ENCODE measurements around the gene CKAP5.
"Not testable (repeated sequence)": the region's sequence is repeated elsewhere in the genome, so short reads cannot be mapped to it uniquely, and the experiment has no call there.

Gene CKAP5

DNA sequence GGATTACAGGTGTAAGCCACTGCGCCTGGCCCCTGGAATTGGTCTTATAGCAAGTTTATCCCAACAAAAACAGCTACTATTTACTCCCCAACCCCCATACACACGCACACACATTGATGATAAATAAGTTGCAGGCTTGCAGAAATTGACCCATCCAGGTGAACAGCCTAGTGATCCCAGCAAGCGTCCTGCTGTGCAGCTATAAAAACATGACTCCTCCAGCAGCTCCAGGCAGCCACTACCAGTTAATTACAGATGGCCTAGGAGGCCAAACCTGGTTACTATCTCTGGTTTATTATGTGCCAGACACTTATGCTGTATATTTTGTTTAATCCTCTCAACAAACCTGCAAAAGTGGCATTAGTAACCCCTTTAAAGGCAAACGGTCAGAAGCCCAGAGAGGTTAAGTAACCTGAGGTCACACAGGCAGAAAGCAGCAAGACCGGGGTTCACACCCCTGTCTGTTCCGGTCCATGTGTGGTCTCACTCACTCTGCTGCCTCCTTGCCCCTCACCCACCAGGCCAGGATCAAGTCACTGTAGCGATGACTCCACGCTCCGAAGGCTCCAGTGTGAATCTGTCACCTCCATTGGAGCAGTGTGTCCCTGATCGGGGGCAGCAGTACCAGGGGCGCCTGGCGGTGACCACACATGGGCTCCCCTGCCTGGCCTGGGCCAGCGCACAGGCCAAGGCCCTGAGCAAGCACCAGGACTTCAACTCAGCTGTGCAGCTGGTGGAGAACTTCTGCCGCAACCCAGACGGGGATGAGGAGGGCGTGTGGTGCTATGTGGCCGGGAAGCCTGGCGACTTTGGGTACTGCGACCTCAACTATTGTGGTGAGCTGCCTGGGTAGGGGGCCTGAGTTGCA lies 120.5 kb downstream of the CKAP5 start:
- no peak for DNase-seq

DNA sequence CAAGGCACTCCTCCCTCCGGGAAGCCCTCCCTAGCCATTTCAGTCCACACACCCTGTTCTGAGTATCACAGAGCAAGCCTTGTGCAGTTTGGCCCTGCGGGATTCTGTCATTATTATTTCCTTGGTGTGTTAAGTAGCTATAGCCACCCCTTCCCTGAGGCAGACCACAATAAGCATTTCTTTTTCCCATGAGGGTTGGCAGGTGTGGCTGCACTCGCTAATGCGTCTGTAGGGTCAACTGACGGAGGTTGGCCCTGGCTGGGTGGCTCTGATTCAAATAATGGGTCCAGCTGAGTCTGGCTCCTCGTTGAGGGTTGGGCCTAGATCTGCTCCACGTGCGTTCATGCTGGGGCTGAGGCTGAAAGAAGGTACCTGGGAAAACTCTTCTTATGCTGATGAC lies 122.0 kb downstream of the CKAP5 start:
- no peak for DNase-seq

DNA sequence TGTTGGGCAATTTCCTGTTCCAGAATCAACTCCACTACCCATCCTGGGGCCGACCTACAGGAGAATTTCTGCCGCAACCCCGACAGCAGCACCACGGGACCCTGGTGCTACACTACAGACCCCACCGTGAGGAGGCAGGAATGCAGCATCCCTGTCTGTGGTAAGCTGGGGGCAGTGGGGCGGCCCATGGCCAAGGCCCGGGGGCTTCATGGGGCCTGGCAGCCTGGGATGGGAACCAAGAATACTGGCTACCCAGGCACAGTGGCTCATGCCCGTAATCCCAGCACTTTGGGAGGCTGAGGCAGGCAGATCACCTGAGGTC lies 122.8 kb downstream of the CKAP5 start:
- DNase-seq: no peak

DNA sequence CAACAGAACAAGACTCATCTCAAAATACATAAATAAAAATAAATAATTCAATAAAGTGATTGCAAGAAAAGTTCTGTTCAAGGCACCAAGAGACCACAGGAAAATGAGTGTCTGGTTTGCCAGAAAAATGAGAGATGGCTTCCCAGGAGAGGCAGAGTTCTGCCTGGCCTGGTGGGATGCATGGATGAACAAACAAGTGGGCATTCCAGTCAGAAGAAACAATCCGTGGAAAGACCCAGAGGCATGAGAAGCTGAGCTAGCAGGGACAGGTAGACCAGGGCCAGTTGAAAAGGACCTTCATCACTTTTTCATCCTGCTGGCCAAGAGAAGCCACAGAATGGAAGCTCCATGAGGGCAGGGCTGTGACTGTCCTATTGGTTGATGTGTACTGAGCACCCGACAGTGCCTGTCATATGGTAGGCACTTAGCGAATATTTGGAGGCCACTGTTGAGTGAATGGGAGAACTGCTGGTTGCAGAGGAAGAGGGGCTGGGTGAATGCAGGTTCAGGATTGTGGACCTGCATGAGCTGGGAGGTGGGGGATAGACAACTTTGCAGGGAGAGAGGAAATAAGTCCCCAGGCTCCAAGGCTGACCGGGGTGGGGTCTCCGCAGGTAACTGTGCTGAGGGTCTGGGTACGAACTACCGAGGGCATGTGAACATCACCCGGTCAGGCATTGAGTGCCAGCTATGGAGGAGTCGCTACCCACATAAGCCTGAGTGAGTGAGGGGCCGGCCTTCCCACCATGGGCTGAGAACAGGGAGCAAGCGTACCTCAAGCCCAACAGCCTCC lies 123.3 kb downstream of the CKAP5 start:
- no peak for DNase-seq

DNA sequence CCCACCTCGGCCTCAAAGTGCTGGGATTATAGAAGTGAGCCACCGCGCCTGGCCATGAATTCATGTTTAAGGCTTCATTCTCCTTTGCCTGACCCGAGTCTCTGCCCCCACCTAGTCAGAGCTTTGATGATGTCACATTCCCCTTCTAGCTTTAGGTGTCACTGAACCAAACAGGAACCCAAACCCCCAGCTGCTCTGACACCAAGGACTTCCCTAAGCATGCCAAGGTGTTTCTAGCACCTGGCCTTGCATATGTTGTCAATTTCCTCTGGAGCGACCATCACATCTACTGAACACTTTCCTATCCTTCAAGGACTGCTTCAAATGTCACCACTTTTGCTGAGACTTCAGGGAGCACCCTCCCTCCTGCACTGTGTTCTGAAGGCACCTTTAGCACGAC lies 124.8 kb downstream of the CKAP5 start:
- no peak for DNase-seq

DNA sequence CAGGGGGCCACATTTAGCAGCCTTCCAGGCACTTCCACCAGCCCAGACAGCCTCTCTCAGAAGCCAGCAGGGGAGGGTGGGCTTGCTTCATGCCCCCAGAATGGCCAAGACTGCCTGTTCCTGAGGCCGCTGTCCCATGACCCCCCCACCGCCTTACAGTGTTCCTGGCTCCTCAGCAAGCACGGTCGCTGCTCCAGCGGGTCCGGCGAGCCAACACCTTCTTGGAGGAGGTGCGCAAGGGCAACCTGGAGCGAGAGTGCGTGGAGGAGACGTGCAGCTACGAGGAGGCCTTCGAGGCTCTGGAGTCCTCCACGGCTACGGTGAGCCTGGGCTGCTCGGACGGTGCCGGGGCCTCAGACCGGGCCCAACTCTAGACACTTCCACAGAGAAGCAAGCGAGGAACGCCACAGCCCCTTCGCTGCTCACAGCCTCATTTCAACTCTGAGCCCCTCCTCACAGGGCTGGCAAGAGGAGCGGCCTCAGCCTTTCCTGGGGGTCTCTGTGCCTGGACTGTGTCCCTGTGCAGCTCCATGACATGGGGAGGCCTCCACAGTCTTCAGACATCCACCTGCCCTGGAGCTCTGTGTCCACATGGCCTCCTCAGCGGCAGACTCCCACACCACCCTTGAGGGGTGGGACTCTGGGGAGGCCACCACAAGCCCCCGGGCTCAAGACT lies 126.4 kb downstream of the CKAP5 start:
- DNase-seq: no peak

DNA sequence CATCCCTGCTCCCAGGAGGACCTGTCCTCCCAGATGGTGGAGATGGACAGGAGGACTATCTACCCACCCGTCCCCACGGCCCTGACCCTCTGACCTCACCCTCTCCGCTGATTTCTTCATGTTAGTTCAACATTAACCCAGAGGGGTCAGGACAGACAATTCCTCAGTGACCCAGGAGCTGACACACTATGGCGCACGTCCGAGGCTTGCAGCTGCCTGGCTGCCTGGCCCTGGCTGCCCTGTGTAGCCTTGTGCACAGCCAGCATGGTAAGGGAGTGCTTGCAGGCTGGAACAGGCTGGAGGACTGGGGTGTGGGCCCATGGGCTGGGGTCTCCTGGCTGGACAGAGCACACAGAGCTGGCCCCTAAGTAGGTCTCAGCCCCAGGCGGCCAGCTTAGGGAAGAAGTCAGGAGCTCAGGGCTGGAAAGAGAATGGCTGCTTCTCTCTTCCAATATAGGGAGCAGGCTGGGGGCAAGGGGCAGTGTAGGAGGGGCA lies 127.0 kb downstream of the CKAP5 start, which contains the start of gene F2:
Gene F2, plus strand, starts transcription at position 166 of the 495 bp plus-strand sequence. Its CDS starts 23 bp downstream, at position 189.
- no peak for DNase-seq

DNA sequence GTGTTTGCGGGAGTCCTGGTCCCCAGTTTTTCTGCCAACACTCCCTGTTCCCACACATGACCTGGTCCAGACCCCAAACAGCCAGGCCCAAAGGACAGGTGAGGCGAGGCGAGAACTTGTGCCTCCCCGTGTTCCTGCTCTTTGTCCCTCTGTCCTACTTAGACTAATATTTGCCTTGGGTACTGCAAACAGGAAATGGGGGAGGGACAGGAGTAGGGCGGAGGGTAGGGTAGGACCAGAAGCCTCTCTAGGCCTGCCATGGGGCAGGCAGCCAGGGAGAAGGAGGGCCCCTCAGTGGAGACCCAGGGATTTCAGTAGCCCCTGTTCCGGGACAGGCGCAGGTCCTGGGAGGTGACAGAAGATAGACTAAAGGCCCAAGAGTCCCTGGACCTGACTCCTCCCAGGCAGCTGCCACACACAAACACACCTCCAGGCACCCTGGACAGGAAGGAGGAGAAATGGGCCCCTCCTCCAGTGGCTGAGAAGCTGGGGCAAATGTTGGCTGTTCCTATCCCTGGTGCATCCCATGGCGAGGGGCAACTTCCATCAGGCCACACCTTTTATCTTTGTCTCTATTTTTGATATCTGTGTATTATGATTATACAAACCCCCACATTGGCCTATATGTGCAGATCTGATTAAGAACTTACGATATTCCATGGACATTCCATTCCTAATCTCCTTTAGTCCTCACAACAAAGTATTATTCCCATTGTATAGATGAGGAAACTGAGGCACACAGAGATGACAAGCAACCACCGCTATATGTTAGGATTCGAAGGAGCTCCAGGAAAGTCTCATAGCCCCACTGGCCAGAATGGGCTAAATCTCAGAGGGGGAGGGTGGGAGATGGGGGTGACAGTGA lies 127.7 kb downstream of the CKAP5 start:
- DNase-seq: no peak

DNA sequence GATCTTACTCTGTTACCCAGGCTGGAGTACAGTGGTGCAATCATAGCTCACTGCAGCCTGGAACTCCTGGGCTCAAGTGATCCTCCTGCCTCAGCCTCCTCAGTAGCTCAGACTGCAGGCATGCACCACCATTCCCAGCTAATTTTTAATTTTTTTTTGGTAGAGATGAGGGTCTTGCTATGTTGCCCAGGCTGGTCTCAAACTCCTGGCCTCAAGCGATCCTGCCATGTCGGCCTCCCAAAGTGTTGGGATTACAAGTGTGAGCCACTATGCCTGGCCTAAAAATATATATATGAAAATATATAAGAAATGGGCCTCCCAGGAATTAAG lies 128.3 kb downstream of the CKAP5 start:
- not testable (repeated sequence) for DNase-seq

DNA sequence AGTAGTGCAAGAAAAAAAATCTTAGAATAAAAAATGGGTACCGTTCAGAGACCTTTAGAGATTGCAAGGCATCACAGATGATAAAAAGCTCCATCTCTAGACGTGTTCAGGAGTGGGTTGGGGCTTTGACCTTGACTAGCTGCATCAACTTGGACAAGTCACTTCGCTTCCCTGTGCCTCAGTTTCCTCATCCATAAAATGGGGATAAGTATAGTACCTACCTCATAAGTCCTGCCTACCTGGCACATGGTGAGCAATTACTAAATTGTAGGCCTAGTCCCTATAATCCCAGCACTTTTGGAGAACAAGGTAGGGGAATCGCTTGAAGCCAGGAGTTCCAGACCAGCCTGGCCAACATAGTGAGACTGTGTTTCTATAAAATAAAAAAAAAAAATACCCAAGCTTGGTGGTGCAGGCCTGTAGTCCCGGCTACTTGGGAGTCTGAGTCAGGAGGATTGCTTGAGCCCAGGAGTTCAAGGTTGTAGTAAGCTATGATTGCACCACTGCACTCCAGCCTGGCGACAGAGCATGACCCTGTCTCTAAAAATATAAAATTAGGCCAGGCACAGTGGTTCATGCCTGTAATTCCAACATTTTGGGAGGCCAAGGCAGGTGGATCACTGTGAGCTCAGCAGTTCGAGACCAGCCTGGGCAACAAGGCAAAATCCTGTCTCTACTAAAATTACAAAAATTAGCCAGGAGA lies 133.1 kb downstream of the CKAP5 start:
- no peak for DNase-seq

DNA sequence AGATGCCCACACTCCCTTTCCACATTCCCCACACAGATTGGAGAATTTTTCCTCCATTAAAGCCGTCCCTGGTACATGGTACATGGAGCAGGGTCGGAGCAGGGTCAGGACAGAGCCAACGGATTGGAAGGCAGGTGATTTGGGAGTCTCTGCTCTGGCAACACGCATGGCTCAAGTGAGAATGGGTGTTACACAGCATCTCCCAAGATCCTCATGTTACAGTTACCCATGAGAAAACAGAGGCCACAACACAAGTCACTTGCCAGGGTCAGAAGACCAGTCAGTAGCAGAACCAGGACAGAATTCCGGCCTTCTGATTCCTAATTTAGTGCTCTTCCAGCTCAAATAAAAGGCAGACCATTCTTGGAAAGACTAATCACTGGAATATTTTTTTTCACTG lies 134.8 kb downstream of the CKAP5 start:
- no peak for DNase-seq

DNA sequence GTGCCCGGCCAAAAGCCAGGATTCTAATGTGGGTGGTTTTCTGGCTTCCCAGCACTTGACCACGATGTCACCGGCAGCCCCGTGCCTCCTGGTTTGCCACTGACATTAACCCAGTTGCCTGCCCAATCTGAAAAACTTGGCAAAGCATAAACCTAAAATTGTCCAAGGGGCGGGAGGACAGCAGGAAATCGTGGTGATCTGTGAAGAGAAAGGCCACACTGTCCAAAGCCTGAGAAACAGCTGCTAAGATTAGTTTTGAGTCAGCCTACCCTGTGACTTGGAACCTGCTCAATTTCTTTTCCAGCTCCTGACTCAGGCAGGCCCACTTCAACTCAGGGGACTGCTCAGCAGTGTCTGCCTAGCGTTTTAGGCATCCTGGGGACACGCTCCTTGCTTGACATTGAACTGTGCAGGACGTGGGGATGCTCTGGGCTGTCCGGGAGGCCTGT lies 135.2 kb downstream of the CKAP5 start:
- DNase-seq: no peak

DNA sequence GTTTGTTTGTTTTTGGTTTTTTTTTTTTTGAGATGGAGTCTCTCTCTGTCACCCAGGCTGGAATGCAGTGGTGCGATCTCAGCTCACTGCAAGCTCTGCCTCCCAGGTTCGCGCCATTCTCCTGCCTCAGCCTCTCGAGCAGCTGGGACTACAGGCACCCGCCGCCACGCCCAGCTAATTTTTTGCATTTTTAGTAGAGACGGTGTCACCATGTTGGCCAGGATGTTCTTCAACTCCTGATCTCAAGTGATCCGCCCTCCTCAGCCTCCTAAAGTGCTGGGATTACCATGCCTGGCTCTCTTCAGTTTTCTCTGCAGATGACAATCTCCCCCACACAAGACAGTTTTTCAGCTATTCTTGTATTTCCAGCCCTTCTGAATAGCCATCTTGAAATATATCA lies 136.7 kb downstream of the CKAP5 start:
- not testable (repeated sequence) for DNase-seq

DNA sequence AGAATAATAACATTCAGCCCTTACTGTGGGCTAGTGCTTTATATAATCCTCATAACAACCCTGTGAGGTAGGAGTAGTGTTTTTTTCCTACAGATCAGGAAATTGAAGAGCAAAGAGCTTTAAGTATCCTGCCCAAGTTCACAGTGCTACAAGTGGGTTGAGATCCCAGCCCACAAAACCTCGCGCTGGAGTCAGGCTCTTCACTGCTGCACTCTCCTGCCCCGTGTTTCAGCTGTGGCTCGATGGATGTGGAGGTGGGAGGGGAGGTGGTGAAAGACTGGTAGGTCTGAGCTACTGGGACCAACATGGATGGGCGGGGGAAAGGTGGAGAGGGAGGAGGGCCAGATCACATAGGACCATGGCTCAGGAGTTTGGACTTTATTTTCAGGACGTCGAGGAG lies 139.2 kb downstream of the CKAP5 start:
- no peak for DNase-seq

DNA sequence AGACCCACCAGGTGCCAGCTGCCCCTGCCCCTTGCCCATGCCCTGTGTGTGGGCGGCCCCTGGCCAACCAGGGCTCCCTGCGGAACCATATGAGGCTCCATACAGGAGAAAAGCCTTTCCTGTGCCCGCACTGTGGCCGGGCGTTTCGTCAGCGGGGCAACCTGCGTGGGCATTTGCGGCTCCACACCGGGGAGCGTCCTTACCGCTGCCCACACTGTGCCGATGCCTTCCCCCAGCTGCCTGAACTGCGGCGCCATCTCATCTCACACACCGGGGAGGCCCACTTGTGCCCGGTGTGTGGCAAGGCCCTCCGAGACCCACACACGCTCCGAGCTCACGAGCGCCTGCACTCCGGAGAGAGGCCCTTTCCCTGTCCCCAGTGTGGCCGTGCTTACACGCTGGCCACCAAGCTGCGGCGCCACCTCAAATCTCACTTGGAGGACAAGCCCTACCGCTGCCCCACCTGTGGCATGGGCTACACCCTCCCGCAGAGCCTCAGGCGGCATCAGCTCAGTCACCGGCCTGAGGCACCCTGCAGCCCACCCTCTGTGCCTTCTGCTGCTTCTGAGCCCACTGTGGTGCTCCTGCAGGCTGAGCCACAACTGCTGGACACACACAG lies 140.9 kb downstream of the CKAP5 start:
- DNase-seq: no peak

DNA sequence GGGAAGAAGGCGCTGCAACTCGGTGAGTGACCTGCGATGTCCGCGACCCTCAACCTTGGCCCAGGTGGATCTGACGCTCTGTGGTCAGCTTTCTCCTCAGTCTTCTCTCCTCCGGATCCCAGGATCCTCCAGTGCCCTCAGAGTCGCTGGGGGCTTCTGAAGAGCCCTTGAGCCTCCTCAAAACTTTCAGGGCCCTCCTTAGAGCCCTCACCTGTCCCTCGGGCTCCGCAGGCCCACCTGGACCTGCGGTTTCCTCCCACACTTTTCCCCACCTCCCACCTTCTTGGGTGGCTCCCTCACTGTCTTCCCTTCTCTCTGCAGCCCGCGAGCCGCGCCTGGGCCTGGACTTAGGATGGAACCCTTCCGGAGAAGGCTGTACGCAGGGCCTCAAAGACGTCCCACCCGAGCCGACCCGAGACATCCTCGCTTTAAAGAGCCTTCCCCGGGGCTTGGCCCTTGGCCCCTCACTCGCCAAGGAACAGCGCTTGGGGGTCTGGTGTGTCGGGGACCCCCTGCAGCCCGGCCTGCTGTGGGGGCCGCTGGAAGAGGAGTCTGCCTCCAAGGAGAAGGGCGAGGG lies 144.9 kb downstream of the CKAP5 start:
- DNase-seq: no peak

DNA sequence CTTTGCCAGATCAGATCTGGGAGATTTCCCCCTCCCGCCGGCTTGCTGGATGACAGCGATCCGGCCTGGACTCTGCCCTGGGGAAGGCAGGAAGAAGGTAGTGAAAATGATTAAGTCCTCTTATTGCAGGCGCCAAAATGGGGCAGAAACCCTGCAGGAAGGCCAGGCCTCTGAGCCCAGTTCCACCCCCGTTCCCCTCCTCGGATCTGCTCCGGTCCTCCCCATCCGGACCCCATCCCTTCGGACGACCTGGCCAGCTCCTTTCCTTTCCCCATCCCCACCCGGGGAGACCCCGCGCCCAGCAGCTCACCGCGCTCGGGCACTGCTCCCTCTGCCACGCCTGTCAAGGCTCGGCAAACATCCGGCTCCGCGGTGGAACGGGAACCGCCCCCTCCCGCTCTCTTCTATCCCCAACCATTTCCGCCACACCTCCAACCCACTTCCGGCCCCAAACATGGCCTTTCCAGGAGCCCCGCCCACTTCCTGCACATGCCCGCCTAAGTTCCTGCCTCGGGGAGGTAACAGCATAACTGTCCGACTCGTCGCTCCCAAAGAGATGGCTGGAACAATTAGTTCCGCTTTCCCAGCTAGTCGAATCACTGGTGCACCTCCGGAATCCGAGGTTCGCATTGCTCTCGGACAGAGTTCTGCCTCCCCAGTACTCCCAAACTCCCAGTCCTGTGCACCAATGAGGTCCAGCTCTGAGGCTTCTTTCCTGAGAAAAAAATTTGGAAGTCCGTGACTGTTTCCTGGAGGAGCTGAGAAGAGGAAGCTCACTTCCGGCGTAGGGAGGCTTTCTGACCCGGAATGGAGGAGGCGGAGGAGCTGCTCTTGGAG lies 145.6 kb downstream of the CKAP5 start, which contains the start of the genes ARHGAP1 and ZNF408:
Gene ARHGAP1, minus strand, starts transcription at position 379 of the 837 bp plus-strand sequence. CDS start 4,512 bp downstream, outside the sequence.
Gene ZNF408, plus strand, starts transcription at position 791 of the 837 bp plus-strand sequence. Its CDS starts 17 bp downstream, at position 808.
- peak; percentile 98 for DNase-seq

DNA sequence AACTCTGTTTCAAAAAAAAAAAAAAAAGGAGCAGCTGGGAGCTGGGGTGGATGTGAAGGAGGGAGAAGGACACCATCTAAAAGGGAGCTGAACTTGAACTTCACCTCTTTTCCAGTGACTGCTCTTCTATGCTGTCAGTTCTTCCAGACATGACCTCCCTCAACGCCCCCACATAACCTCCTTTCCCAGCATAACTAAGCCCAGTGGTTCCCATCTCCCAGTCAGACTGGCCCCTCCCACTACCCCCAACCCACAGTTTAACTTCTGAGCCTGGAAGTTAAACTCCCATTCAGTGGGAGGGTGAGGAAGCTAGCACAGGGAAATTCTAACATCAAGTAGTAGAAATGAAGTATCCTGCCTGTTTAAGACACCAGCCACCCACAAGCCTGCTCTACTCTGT lies 147.5 kb downstream of the CKAP5 start:
- DNase-seq: peak; percentile 53 to 70

DNA sequence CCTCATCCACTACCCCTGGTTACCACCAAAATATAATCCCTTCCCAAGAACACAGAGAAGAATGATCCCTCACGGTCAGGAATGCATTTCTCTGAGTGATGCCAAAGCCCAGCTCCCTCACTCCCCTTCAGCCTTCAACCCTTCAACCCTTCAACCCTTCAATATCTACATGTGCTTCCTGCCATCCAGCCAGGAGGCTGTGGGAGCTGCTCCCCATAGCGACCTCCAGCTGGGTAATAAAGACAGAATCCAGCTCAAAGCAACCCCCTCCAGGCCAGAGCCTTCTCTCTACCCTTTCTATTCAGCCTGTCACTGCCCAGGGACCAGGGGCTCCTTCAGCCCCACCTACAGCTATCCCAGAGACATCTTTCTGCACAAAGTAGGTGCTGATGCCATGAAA lies 148.4 kb downstream of the CKAP5 start:
- DNase-seq: no peak

DNA sequence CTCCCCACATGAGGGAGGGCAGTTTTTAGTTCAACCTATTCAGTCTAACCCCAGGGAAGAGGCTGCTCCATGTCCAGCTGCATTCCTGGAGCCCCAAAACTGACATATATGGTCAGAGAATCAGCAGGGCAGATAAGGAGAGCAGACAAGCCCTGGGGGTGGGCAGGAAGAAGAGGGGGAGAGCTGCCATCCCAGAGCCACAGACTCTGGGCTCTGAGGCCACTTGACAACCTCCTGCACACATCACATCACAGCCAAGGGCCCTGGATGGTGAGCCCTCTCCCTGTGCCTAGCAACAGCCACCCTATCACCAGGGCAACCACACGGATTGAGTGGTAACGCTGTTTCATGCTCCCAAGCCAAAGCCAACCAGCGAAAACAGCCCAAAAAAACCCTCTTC lies 148.8 kb downstream of the CKAP5 start:
- DNase-seq: no peak

All from inflammatory macrophage treated with lipopolysaccharide for 1 hour (primary cell).